ENCODE results near the gene MYO7A. TPM values are rescaled to one million over a fixed set of nuclear protein-coding genes. Genes with fewer than 3 reads are reported as not detected.

Gene MYO7A
- total RNA-seq, 8 experiments from 2014 or later: 0.71 to 23.1 (median 5.8) TPM

GRCh38 chr11:77184136-77184860, 56.3 kb downstream of the MYO7A start:
- in situ Hi-C loops (cut with MboI; ENCODE audit: low pct_unique_long_range_greater_than_20kb in 2 of 9, low sequenced_read_pairs in 9 of 9, unreplicated experiment in 9 of 9): loop anchor here in 2 of 9 experiments (10.0 to 25.0 kb wide), 3 partner anchors 147 to 371 kb away; partner anchors contain the start of gene B3GNT6 (in 1 of the 2)

GRCh38 chr11:77186302-77186701, 58.3 kb downstream of the MYO7A start:
- H3K27ac ChIP-seq: no peak overlapping the region
- no peak for ATAC-seq (replicated peaks in 6 of 8)
- peaks cover 13 to 14% of the 10 kb centered on the region in 2 donors for H3K4me1 ChIP-seq (replicated peaks in 1 of 2)
- H3K4me3 ChIP-seq: no peak overlapping the region
- in situ Hi-C loops (cut with MboI; ENCODE audit: low pct_unique_long_range_greater_than_20kb in 2 of 9, low sequenced_read_pairs in 9 of 9, unreplicated experiment in 9 of 9): loop anchor here in 2 of 9 experiments (10.0 to 25.0 kb wide), 3 partner anchors 149 to 368 kb away; partner anchors contain the start of gene B3GNT6 (in 1 of the 2)
- 18 to 100% (median 90%) methylated on average over 1 of the region's 1 CpG; no CpG with 5 or more reads in 6 of the 10 experiments for WGBS, 10 experiments

More at GRCh38 chr11:77184136-77184860, 56.3 kb downstream of the MYO7A start:
- no peak for ATAC-seq (replicated peaks in 6 of 8)
- Histone ChIP-seq H3K4me3 (no peak overlapping the region), H3K27ac (no peak overlapping the region), H3K4me1 (replicated peaks in 1 of 2) (peaks cover 13 to 14% of the 10 kb centered on the region in 2 donors)
- 0 to 93% (median 60%) methylated on average over 1 to 5 of the region's 15 CpGs; no CpG with 5 or more reads in 5 of the 10 experiments for WGBS, 10 experiments

- ATAC-seq (replicated peaks in 6 of 8): no peak
- WGBS, 10 experiments: 69 to 100% (median 79%) methylated on average over 1 to 7 of the region's 9 CpGs; no CpG with 5 or more reads in 2 of the 10 experiments
- Histone ChIP-seq H3K4me3 (no peak overlapping the region), H3K4me1 (replicated peaks in 1 of 2) (peaks cover 13 to 14% of the 10 kb centered on the region in 2 donors), H3K27ac (no peak overlapping the region)
- in situ Hi-C loops (cut with MboI; ENCODE audit: low pct_unique_long_range_greater_than_20kb in 2 of 9, low sequenced_read_pairs in 9 of 9, unreplicated experiment in 9 of 9): loop anchor here in 2 of 9 experiments (10.0 to 25.0 kb wide), 3 partner anchors 150 to 368 kb away; partner anchors contain the start of gene B3GNT6 (in 1 of the 2)
These were observed 59.2 kb downstream of the MYO7A start for GRCh38 chr11:77187111-77187750.

GRCh38 chr11:77187776-77188632, 60.0 kb downstream of the MYO7A start:
- Histone ChIP-seq H3K4me3 (no peak overlapping the region), H3K27ac (no peak overlapping the region), H3K4me1 (replicated peaks in 1 of 2) (peaks cover 13 to 14% of the 10 kb centered on the region in 2 donors)
- peak; percentile 58 to 92 (median 84) for ATAC-seq (replicated peaks in 6 of 8)
- in situ Hi-C loops (cut with MboI; ENCODE audit: low pct_unique_long_range_greater_than_20kb in 2 of 9, low sequenced_read_pairs in 9 of 9, unreplicated experiment in 9 of 9): loop anchor here in 2 of 9 experiments (10.0 to 25.0 kb wide), 3 partner anchors 151 to 367 kb away; partner anchors contain the start of gene B3GNT6 (in 1 of the 2)
- WGBS, 10 experiments: 0 to 100% (median 33%) methylated on average over 1 to 4 of the region's 7 CpGs; no CpG with 5 or more reads in 1 of the 10 experiments

- 83 to 100% (median 97%) methylated on average over 1 to 10 of the region's 18 CpGs; no CpG with 5 or more reads in 4 of the 10 experiments for WGBS, 10 experiments
- Histone ChIP-seq H3K27ac (no peak overlapping the region), H3K4me1 (replicated peaks in 1 of 2) (peaks cover 13 to 14% of the 10 kb centered on the region in 2 donors), H3K4me3 (no peak overlapping the region)
- in situ Hi-C loops (cut with MboI; ENCODE audit: low pct_unique_long_range_greater_than_20kb in 2 of 9, low sequenced_read_pairs in 9 of 9, unreplicated experiment in 9 of 9): loop anchor here in 2 of 9 experiments (10.0 to 25.0 kb wide), 3 partner anchors 152 to 366 kb away; partner anchors contain the start of gene B3GNT6 (in 1 of the 2)
- ATAC-seq (replicated peaks in 6 of 8): no peak
These were observed 60.8 kb downstream of the MYO7A start for GRCh38 chr11:77188633-77189491.

- 50 to 100% methylated on average over 2 to 8 of the region's 28 CpGs; no CpG with 5 or more reads in 8 of the 10 experiments for WGBS, 10 experiments
- Histone ChIP-seq H3K27ac (no peak overlapping the region), H3K4me1 (replicated peaks in 1 of 2) (peaks cover 13 to 14% of the 10 kb centered on the region in 2 donors), H3K4me3 (no peak overlapping the region)
- in situ Hi-C loops (cut with MboI; ENCODE audit: low pct_unique_long_range_greater_than_20kb in 2 of 9, low sequenced_read_pairs in 9 of 9, unreplicated experiment in 9 of 9): loop anchor here in 2 of 9 experiments (10.0 to 25.0 kb wide), 3 partner anchors 152 to 365 kb away; partner anchors contain the start of gene B3GNT6 (in 1 of the 2)
- no peak for ATAC-seq (replicated peaks in 6 of 8)
These were observed 61.7 kb downstream of the MYO7A start for GRCh38 chr11:77189588-77190210.

- Histone ChIP-seq H3K27ac (no peak overlapping the region), H3K4me3 (no peak overlapping the region), H3K4me1 (replicated peaks in 1 of 2) (peaks cover 13 to 14% of the 10 kb centered on the region in 2 donors)
- no peak for ATAC-seq (replicated peaks in 6 of 8)
- WGBS, 10 experiments: 65 to 100% (median 81%) methylated on average over 1 to 11 of the region's 21 CpGs; no CpG with 5 or more reads in 6 of the 10 experiments
- in situ Hi-C loops (cut with MboI; ENCODE audit: low pct_unique_long_range_greater_than_20kb in 2 of 9, low sequenced_read_pairs in 9 of 9, unreplicated experiment in 9 of 9): loop anchor here in 1 of 9 experiments (25.0 kb wide), 2 partner anchors 153 to 347 kb away; partner anchors contain the start of gene B3GNT6
These were observed 62.5 kb downstream of the MYO7A start for GRCh38 chr11:77190331-77191075.

GRCh38 chr11:77191429-77191822, 63.4 kb downstream of the MYO7A start:
- in situ Hi-C loops (cut with MboI; ENCODE audit: low pct_unique_long_range_greater_than_20kb in 2 of 9, low sequenced_read_pairs in 9 of 9, unreplicated experiment in 9 of 9): loop anchor here in 1 of 9 experiments (25.0 kb wide), 2 partner anchors 154 to 346 kb away; partner anchors contain the start of gene B3GNT6
- Histone ChIP-seq H3K4me1 (replicated peaks in 1 of 2) (peaks cover 10 to 13% of the 10 kb centered on the region in 2 donors), H3K27ac (no peak overlapping the region), H3K4me3 (no peak overlapping the region)
- peak in 3 of 8 experiments; percentile 9 to 45 (median 22) for ATAC-seq (replicated peaks in 6 of 8)
- WGBS, 10 experiments: 60 to 100% (median 90%) methylated on average over 1 to 3 of the region's 11 CpGs; no CpG with 5 or more reads in 5 of the 10 experiments

GRCh38 chr11:77191823-77192495, 63.9 kb downstream of the MYO7A start:
- in situ Hi-C loops (cut with MboI; ENCODE audit: low pct_unique_long_range_greater_than_20kb in 2 of 9, low sequenced_read_pairs in 9 of 9, unreplicated experiment in 9 of 9): loop anchor here in 1 of 9 experiments (25.0 kb wide), 2 partner anchors 155 to 345 kb away; partner anchors contain the start of gene B3GNT6
- Histone ChIP-seq H3K27ac (no peak overlapping the region), H3K4me3 (no peak overlapping the region), H3K4me1 (replicated peaks in 1 of 2) (peaks cover 4 to 7% of the 10 kb centered on the region in 2 donors)
- 0 to 93% (median 73%) methylated on average over 1 to 12 of the region's 27 CpGs; no CpG with 5 or more reads in 3 of the 10 experiments for WGBS, 10 experiments
- ATAC-seq (replicated peaks in 6 of 8): peak in 4 of 8 experiments; percentile 25 to 90 (median 36)

- in situ Hi-C loops (cut with MboI; ENCODE audit: low pct_unique_long_range_greater_than_20kb in 2 of 9, low sequenced_read_pairs in 9 of 9, unreplicated experiment in 9 of 9): loop anchor here in 1 of 9 experiments (25.0 kb wide), 2 partner anchors 156 to 344 kb away; partner anchors contain the start of gene B3GNT6
- Histone ChIP-seq H3K27ac (no peak overlapping the region), H3K4me3 (no peak overlapping the region), H3K4me1 (replicated peaks in 1 of 2) (no peaks in the 10 kb centered on the region)
- no peak for ATAC-seq (replicated peaks in 6 of 8)
These were observed 65.1 kb downstream of the MYO7A start for GRCh38 chr11:77193167-77193566.

Data from motor neuron (in vitro differentiated cells).